GM18505 (cell line): ENCODE results near the gene LRRC74B.
"Not testable (repeated sequence)": the region's sequence is repeated elsewhere in the genome, so short reads cannot be mapped to it uniquely, and the experiment has no call there.

Source experiments
- ATAC-seq: cut with Tn5 transposase; IDR thresholded peaks from one replicate; pipeline ENCODE4 v1.9.1; 2021; ENCODE audit not compliant: unreplicated experiment
- POLR2A ChIP-seq: IDR thresholded peaks from 4 replicates; pipeline ENCODE4 v1.6.1; 2011; ENCODE audit warnings: borderline replicate concordance; ENCODE audit not compliant: insufficient read depth, insufficient read length; ENCODE audit errors: extremely low read depth

LRRC74B gene

GRCh38 chr22:21067901-21068680 lies 22.3 kb downstream of the LRRC74B start:
- ATAC-seq: no peak
- no peak for TF ChIP-seq POLR2A

- no peak for TF ChIP-seq POLR2A
- no peak for ATAC-seq
These were observed 23.0 kb downstream of the LRRC74B start for GRCh38 chr22:21068681-21069276.

GRCh38 chr22:21069375-21069774 lies 23.6 kb downstream of the LRRC74B start:
- ATAC-seq: no peak
- TF ChIP-seq POLR2A: no peak

GRCh38 chr22:21070690-21071615 lies 25.2 kb downstream of the LRRC74B start:
- TF ChIP-seq POLR2A: no peak
- no peak for ATAC-seq

GRCh38 chr22:21071796-21072195 lies 26.1 kb downstream of the LRRC74B start:
- ATAC-seq: not testable (repeated sequence)

GRCh38 chr22:21073023-21073422 lies 27.3 kb downstream of the LRRC74B start:
- TF ChIP-seq POLR2A: no peak
- no peak for ATAC-seq

GRCh38 chr22:21073482-21073881 lies 27.7 kb downstream of the LRRC74B start:
- ATAC-seq: no peak

GRCh38 chr22:21074102-21074715 lies 28.5 kb downstream of the LRRC74B start:
- ATAC-seq: no peak
- TF ChIP-seq POLR2A: no peak

More at GRCh38 chr22:21073482-21073881, 27.7 kb downstream of the LRRC74B start:
- TF ChIP-seq POLR2A: no peak

- no peak for TF ChIP-seq POLR2A
- no peak for ATAC-seq
These were observed 29.9 kb downstream of the LRRC74B start for GRCh38 chr22:21075516-21076138.

GRCh38 chr22:21076912-21077625 lies 31.3 kb downstream of the LRRC74B start:
- no peak for ATAC-seq
- TF ChIP-seq POLR2A: no peak

GRCh38 chr22:21077884-21078508 lies 32.2 kb downstream of the LRRC74B start:
- TF ChIP-seq POLR2A: no peak
- ATAC-seq: no peak

GRCh38 chr22:21078916-21079315 lies 33.2 kb downstream of the LRRC74B start:
- no peak for ATAC-seq
- TF ChIP-seq POLR2A: no peak

GRCh38 chr22:21079493-21079892 lies 33.7 kb downstream of the LRRC74B start:
- ATAC-seq: no peak
- no peak for TF ChIP-seq POLR2A
